Body of pancreas (tissue), 4 donors: ENCODE data around the gene DTL. TPM values are rescaled to one million over a fixed set of nuclear protein-coding genes. Genes with fewer than 3 reads are reported as not detected.

ENCODE experiments used
- ATAC-seq: fragments of 150-250 bp; one replicate; pipeline ENCODE4 v1.9.1; 2016
- DNase-seq, 4 donors: peaks; one replicate each; pipeline ENCODE4 v3.0.0-alpha.2; 2019
- H3K27ac ChIP-seq, 4 donors: fragments of 200-600 bp; sonication (generic); 1 replicate in 3 of 4; 2 replicates in 1 of 4; pipeline versions ENCODE4 v1.5.1 to v1.6.1; 2016 to 2019; ENCODE audit warnings: mild to moderate bottlenecking in 1 of 4, mixed read lengths in 1 of 4, moderate library complexity in 1 of 4
- H3K27me3 ChIP-seq, 2 donors: fragments of 200-600 bp; sonication (generic); one replicate each; pipeline ENCODE4 v1.6.0; 2016; ENCODE audit warnings: mild to moderate bottlenecking in 1 of 2
- H3K36me3 ChIP-seq, 2 donors: fragments of 200-600 bp; sonication (generic); replicated peaks in 1 of 2; 2 replicates each; pipeline ENCODE4 v1.5.1; 2016; ENCODE audit warnings: low read depth in 2 of 2; ENCODE audit not compliant: insufficient read depth in 1 of 2
- H3K4me1 ChIP-seq: fragments of 200-600 bp; sonication (generic); one replicate; pipeline ENCODE4 v1.6.0; 2016
- H3K4me3 ChIP-seq, 2 donors: fragments of 200-600 bp; sonication (generic); 1 replicate in 1 of 2; 2 replicates in 1 of 2; pipeline ENCODE4 v1.5.1; 2016 to 2019
- H3K9me3 ChIP-seq, 3 donors: fragments of 200-600 bp; sonication (generic); 1 replicate in 2 of 3; 2 replicates in 1 of 3; pipeline ENCODE4 v1.5.1; 2016
- POLR2A ChIP-seq, 3 donors: fragments of 450-650 bp; IDR thresholded peaks; one replicate each; pipeline ENCODE4 v1.6.1; 2016; ENCODE audit warnings: antibody characterized with exemption in 3 of 3, mild to moderate bottlenecking in 2 of 3
- WGBS, 2 donors: methylation state at CpG; one replicate each; pipeline ENCODE4 v1.1.5; 2017; 5-methylcytosine and 5-hydroxymethylcytosine counted together
- intact Hi-C: fragments of 100-400 bp; cut with DNase I; formaldehyde crosslinking; loops from one replicate; pipeline ENCODE4 v1.15.1; 2023
- total RNA-seq, 2 donors: library from RNA; depleted of rRNA; stranded (reverse); fragments of >200 nt; gene quantifications; one replicate each; pipeline ENCODE4 v1.1.0, GENCODE V29; 2016
- TF ChIP-seq, protein P1 (sequence below), 7 experiments: fragments of 450-650 bp in 4 of 7; fragments of 200-600 bp in 3 of 7; sonication (generic) in 3 of 7; IDR thresholded peaks; one replicate each; pipeline ENCODE4 v1.5.1; 2016 to 2019; ENCODE audit warnings: antibody characterized with exemption in 7 of 7

Gene DTL
- total RNA-seq, 2 donors from 2014 or later: under 0.01 TPM; not detected in 1

DNA sequence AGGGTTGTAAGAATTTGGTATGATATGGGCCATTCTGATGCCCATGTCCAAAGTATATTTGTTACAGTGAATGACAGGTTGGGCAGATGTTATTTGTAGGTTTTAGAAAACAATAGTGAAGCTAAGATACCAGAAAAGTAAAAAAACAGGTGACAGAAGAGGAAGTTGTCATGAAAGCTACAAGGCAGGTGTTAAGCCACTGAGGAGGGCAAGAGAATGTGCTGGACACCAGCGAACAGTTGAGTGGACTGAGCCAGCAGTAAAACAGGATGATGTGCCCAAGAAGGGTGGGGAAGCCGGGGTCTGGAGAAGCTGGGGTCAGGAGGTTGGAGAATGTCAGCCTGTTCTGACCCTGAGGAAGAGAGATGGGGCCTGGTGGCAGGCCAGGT is 83.3 kb downstream of the DTL start:
- TF ChIP-seq, protein P1, sequence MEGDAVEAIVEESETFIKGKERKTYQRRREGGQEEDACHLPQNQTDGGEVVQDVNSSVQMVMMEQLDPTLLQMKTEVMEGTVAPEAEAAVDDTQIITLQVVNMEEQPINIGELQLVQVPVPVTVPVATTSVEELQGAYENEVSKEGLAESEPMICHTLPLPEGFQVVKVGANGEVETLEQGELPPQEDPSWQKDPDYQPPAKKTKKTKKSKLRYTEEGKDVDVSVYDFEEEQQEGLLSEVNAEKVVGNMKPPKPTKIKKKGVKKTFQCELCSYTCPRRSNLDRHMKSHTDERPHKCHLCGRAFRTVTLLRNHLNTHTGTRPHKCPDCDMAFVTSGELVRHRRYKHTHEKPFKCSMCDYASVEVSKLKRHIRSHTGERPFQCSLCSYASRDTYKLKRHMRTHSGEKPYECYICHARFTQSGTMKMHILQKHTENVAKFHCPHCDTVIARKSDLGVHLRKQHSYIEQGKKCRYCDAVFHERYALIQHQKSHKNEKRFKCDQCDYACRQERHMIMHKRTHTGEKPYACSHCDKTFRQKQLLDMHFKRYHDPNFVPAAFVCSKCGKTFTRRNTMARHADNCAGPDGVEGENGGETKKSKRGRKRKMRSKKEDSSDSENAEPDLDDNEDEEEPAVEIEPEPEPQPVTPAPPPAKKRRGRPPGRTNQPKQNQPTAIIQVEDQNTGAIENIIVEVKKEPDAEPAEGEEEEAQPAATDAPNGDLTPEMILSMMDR (IDR thresholded peaks at IDR 0.05): no peak
- no peak for TF ChIP-seq POLR2A (IDR thresholded peaks at IDR 0.05)
- H3K27me3 ChIP-seq: no peaks in the 10 kb centered on the region
- peaks cover 5% of the 10 kb centered on the region for H3K4me1 ChIP-seq
- H3K9me3 ChIP-seq: no peaks in the 10 kb centered on the region
- DNase-seq (no peak), ATAC-seq (no peak)
- intact Hi-C loops: no loop called here
- H3K27ac ChIP-seq: no peak overlapping the region
- no peak overlapping the region for H3K4me3 ChIP-seq
- WGBS, 2 donors: 91 to 95% methylated on average over 2 of the region's 2 CpGs
- no peaks in the 10 kb centered on the region for H3K36me3 ChIP-seq

DNA sequence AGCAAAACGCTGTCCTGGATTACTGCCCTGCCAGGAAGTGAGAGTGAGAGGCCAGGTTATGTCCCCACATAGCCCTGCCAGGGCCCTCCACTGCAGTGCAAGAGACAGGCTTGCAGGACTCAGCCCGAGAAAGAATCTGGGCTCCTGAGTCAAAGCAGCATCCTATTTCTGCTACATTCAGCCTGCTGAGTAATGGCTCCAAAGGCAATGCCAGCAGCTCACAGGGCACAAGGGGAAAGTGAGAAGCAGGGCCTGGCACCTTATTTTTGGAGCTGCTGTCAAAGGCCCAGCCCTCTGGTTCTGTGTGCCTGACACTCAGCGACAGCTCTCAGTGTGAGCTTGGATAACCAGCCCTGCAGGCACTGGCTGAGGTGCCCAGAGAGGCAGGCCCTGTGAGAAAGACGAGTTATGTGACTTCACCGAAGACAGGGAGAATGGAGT is 83.9 kb downstream of the DTL start:
- no peaks in the 10 kb centered on the region for H3K9me3 ChIP-seq
- ATAC-seq (no peak), DNase-seq (no peak)
- peaks cover 5% of the 10 kb centered on the region for H3K4me1 ChIP-seq
- H3K27me3 ChIP-seq: no peaks in the 10 kb centered on the region
- 86 to 90% methylated on average over 4 to 5 of the region's 5 CpGs for WGBS, 2 donors
- TF ChIP-seq POLR2A (IDR thresholded peaks at IDR 0.05): no peak
- TF ChIP-seq, protein P1 (IDR thresholded peaks at IDR 0.05): no peak
- intact Hi-C loops: no loop called here
- H3K27ac ChIP-seq: no peak overlapping the region
- H3K4me3 ChIP-seq: no peak overlapping the region
- H3K36me3 ChIP-seq: no peaks in the 10 kb centered on the region

DNA sequence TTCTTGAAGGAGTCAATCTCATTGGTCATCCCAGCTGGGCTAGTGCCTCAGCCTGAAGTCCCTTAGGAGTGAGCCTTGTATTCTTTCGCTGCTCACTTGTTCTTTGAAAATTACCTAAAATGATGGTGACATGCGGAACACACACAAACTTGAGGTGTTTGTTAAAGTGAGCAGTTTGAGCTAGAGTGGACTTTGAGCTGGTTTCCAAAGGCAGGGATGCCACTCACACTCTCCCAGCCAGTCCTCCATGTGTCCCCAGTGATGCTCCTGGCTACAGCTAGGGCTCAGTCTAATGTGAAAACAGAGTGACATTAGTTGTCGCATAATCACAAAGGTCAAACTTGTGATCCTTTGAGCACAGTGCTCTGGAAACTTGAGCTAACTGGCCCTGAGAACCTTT is 84.3 kb downstream of the DTL start:
- DNase-seq: no peak
- Histone ChIP-seq H3K4me1 (peaks cover 5% of the 10 kb centered on the region), H3K4me3 (no peak overlapping the region), H3K27me3 (no peaks in the 10 kb centered on the region), H3K36me3 (no peaks in the 10 kb centered on the region), H3K27ac (no peak overlapping the region), H3K9me3 (no peaks in the 10 kb centered on the region)
- TF ChIP-seq POLR2A (IDR thresholded peaks at IDR 0.05): no peak
- WGBS, 2 donors: 93 to 98% methylated on average over 3 of the region's 3 CpGs
- no peak for ATAC-seq
- intact Hi-C loops: no loop called here

DNA sequence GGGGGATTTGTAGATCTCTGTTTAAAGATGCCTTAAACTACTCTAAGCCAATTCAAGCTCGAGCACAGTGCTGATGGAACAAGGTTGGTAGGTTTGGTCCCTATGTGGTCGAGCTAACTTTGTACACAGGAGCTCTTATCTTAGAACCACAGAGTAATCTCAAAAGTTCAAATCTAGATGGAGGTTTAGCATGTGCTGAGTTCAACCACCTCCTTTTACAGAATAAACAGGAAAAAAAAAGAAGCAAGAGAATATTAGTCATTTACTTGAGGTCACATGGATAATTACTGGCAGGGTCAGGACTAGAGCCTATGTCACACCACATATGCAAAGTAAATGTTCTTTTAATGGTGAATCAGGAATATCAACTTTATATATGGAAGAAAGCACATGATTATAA is 86.2 kb downstream of the DTL start:
- Histone ChIP-seq H3K27me3 (no peaks in the 10 kb centered on the region), H3K27ac (no peak overlapping the region), H3K9me3 (no peaks in the 10 kb centered on the region), H3K36me3 (no peaks in the 10 kb centered on the region), H3K4me3 (no peak overlapping the region), H3K4me1 (peaks cover 5% of the 10 kb centered on the region)
- TF ChIP-seq POLR2A (IDR thresholded peaks at IDR 0.05): no peak
- TF ChIP-seq, protein P1 (IDR thresholded peaks at IDR 0.05): no peak
- WGBS, 2 donors: 30 to 42% methylated on average over 2 of the region's 2 CpGs
- ATAC-seq: no peak
- no peak for DNase-seq
- intact Hi-C loops: no loop called here

DNA sequence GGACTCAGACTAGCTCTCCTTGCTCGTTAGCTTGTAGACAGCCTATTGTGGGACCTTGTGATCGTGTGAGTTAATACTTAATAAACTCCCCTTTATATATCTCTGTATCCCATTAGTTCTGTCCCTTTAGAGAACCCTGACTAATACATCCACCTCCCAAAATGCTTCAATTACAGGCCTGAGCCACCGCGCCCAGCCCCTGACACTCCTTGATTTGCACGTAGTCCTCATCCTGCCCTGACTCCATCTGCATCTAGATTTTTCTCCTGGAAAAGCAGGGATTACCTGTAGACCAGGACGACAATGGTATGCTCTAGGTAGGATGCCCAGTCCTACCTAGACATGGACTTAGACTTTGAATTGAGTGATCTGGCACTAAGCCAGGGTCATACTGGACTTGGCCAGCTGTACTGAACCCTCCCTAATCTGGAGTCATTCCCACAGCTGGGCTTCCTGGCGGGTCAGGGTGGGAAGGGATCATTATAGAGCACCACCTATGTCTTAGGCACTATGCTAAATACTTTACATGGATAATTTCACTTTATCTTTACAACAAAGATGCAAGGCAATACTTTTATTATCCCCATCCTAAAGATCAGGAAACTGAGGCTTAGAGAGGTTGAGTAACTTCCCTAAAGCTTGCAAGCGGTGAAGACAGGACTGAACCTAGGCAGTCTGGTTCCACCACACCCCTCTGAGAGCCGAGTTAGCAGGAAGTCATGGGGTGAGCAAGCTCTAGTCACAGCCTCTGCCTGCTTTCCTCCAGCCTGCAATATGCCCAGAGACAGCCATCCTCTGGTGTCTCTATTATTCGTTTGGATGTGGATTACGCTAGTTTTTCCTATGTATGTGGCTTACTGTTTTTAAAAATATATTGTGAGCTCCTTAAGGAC is 89.4 kb downstream of the DTL start:
- TF ChIP-seq POLR2A (IDR thresholded peaks at IDR 0.05): no peak
- TF ChIP-seq, protein P1 (IDR thresholded peaks at IDR 0.05): no peak
- Histone ChIP-seq H3K4me3 (no peak overlapping the region), H3K9me3 (no peaks in the 10 kb centered on the region), H3K36me3 (no peaks in the 10 kb centered on the region), H3K27me3 (no peaks in the 10 kb centered on the region), H3K27ac (no peak overlapping the region), H3K4me1 (peaks cover 5% of the 10 kb centered on the region)
- WGBS, 2 donors: 69 to 81% methylated on average over 10 to 11 of the region's 11 CpGs
- DNase-seq (peak in 3 of 4 donors; percentile 12 to 35 (median 30)), ATAC-seq (no peak)
- intact Hi-C loops: no loop called here
